ENCODE measurements around the gene DCP1B. TPM values are rescaled to one million over a fixed set of nuclear protein-coding genes. Genes with fewer than 3 reads are reported as not detected.

Gene DCP1B
- polyA plus RNA-seq, 1 donor from 2014 or later, result 12.5 TPM

- no peak overlapping the region for H3K4me2 ChIP-seq (ENCODE audit: low read length)
- H3K4me3 ChIP-seq (ENCODE audit: low read length), result no peak overlapping the region
- no peaks in the 10 kb centered on the region for H3K36me3 ChIP-seq (ENCODE audit: insufficient read depth, low read length)
- H3F3A ChIP-seq (ENCODE audit: insufficient read depth, low read length, poor library complexity, severe bottlenecking), result no peaks in the 10 kb centered on the region
- no peaks in the 10 kb centered on the region for H3K27me3 ChIP-seq (ENCODE audit: insufficient read depth, low read depth, low read length)
- H4K20me1 ChIP-seq (ENCODE audit: insufficient read depth), result no peaks in the 10 kb centered on the region
- H3K79me2 ChIP-seq (replicated peaks; ENCODE audit: insufficient read depth, low read length), result no peaks in the 10 kb centered on the region
- no peak overlapping the region for H3K27ac ChIP-seq (ENCODE audit: low read length)
- H3K9me2 ChIP-seq (ENCODE audit: insufficient read depth, low read length), result no peaks in the 10 kb centered on the region
- H3K9me3 ChIP-seq (ENCODE audit: low read length), result no peaks in the 10 kb centered on the region
- TF ChIP-seq EZH2 (IDR thresholded peaks at IDR 0.05; ENCODE audit: borderline replicate concordance, insufficient read depth, low read length, poor library complexity, severe bottlenecking) (no peak), SMC3 (conservative IDR thresholded peaks at IDR 0.05; ENCODE audit: poor library complexity) (no peak), TAF1 (IDR thresholded peaks at IDR 0.05; ENCODE audit: low read depth) (no peak), POLR2AphosphoS5 (IDR thresholded peaks at IDR 0.05) (no peak)
- no peak overlapping the region for H2AFZ ChIP-seq (ENCODE audit: low read depth, low read length)
- no peak overlapping the region for H3K9ac ChIP-seq (ENCODE audit: low read length)
These were observed 24.0 kb downstream of the DCP1B start for GRCh38 chr12:1980282-1980681.

- TF ChIP-seq RAD21 (conservative IDR thresholded peaks at IDR 0.05), result no peak
- no peak for TF ChIP-seq SMC3 (conservative IDR thresholded peaks at IDR 0.05; ENCODE audit: poor library complexity)
- no peak for TF ChIP-seq REST (IDR thresholded peaks at IDR 0.05; ENCODE audit: borderline replicate concordance)
- TF ChIP-seq EP300 (conservative IDR thresholded peaks at IDR 0.05; ENCODE audit: poor library complexity, severe bottlenecking), result no peak
- TF ChIP-seq EZH2 (IDR thresholded peaks at IDR 0.05; ENCODE audit: borderline replicate concordance, insufficient read depth, low read length, poor library complexity, severe bottlenecking), result no peak
- TF ChIP-seq MXI1 (conservative IDR thresholded peaks at IDR 0.05; ENCODE audit: poor library complexity, severe bottlenecking), result no peak
- TF ChIP-seq POLR2AphosphoS5 (IDR thresholded peaks at IDR 0.05), result no peak
- no peak for TF ChIP-seq TAF1 (IDR thresholded peaks at IDR 0.05; ENCODE audit: low read depth)
- TF ChIP-seq CTCF (IDR thresholded peaks at IDR 0.05; ENCODE audit: poor library complexity, severe bottlenecking), result no peak
- H4K20me1 ChIP-seq (ENCODE audit: insufficient read depth), result no peaks in the 10 kb centered on the region
- no peaks in the 10 kb centered on the region for H3K36me3 ChIP-seq (ENCODE audit: insufficient read depth, low read length)
- H3K27me3 ChIP-seq (ENCODE audit: insufficient read depth, low read depth, low read length), result no peaks in the 10 kb centered on the region
- no peak overlapping the region for H3K4me2 ChIP-seq (ENCODE audit: low read length)
- H3K4me3 ChIP-seq (ENCODE audit: low read length), result no peak overlapping the region
- no peak overlapping the region for H3K9ac ChIP-seq (ENCODE audit: low read length)
- no peak overlapping the region for H2AFZ ChIP-seq (ENCODE audit: low read depth, low read length)
- no peaks in the 10 kb centered on the region for H3K9me3 ChIP-seq (ENCODE audit: low read length)
- H3F3A ChIP-seq (ENCODE audit: insufficient read depth, low read length, poor library complexity, severe bottlenecking), result no peaks in the 10 kb centered on the region
- no peaks in the 10 kb centered on the region for H3K9me2 ChIP-seq (ENCODE audit: insufficient read depth, low read length)
- no peak overlapping the region for H3K27ac ChIP-seq (ENCODE audit: low read length)
- no peaks in the 10 kb centered on the region for H3K79me2 ChIP-seq (replicated peaks; ENCODE audit: insufficient read depth, low read length)
These were observed 26.0 kb downstream of the DCP1B start for GRCh38 chr12:1978078-1978862.

Measured in neural cell (in vitro differentiated cells).